Stomach (tissue), 9 donors: ENCODE data around the gene NCAPG2. TPM values are rescaled to one million over a fixed set of nuclear protein-coding genes. Genes with fewer than 3 reads are reported as not detected.

Experiments used
- DNase-seq, 2 donors: peaks; one replicate each; pipeline versions ENCODE4 v3.0.0 to v3.0.0-alpha.2; 2013 to 2019
- H3K27ac ChIP-seq, 5 donors: fragments of 200-600 bp in 4 of 5; sonication (generic) in 4 of 5; one replicate each; pipeline ENCODE4 v1.5.1; 2013 to 2019; ENCODE audit warnings: mild to moderate bottlenecking in 1 of 5, moderate library complexity in 1 of 5
- H3K27me3 ChIP-seq, 3 donors: fragments of 200-600 bp; sonication (generic); one replicate each; pipeline ENCODE4 v1.5.1; 2017 to 2019; ENCODE audit warnings: mixed run types in 1 of 3
- H3K36me3 ChIP-seq, 4 donors: fragments of 200-600 bp; sonication (generic); 1 replicate in 3 of 4; 2 replicates in 1 of 4; pipeline ENCODE4 v1.5.1; 2016 to 2019
- H3K4me1 ChIP-seq, 4 donors: fragments of 200-600 bp; sonication (generic); one replicate each; pipeline ENCODE4 v1.5.1; 2016 to 2019
- H3K4me3 ChIP-seq, 4 donors: fragments of 200-600 bp; sonication (generic) in 3 of 4; one replicate each; pipeline ENCODE4 v1.5.1; 2016 to 2019; ENCODE audit warnings: mild to moderate bottlenecking in 1 of 4
- H3K9me3 ChIP-seq, 4 donors: fragments of 200-600 bp; sonication (generic); one replicate each; pipeline ENCODE4 v1.5.1; 2016 to 2019
- CTCF ChIP-seq, 7 experiments: fragments of 450-650 bp in 4 of 7; fragments of 200-600 bp in 3 of 7; sonication (generic) in 3 of 7; IDR thresholded peaks; one replicate each; pipeline ENCODE4 v1.5.1; 2016 to 2019; ENCODE audit warnings: antibody characterized with exemption in 7 of 7, control low read depth in 2 of 7, mild to moderate bottlenecking in 1 of 7
- EP300 ChIP-seq: sonication (generic); formaldehyde crosslinking; IDR thresholded peaks from one replicate; pipeline ENCODE4 v1.6.1; 2017; ENCODE audit warnings: antibody characterized with exemption
- POLR2A ChIP-seq, 4 donors: fragments of 450-650 bp; IDR thresholded peaks; one replicate each; pipeline ENCODE4 v1.6.1; 2016; ENCODE audit warnings: antibody characterized with exemption in 4 of 4, control low read depth in 2 of 4, mild to moderate bottlenecking in 1 of 4, moderate library complexity in 1 of 4
- POLR2AphosphoS5 ChIP-seq, 3 donors: sonication (generic); formaldehyde crosslinking; IDR thresholded peaks; one replicate each; pipeline ENCODE4 v1.6.1; 2016; ENCODE audit warnings: antibody characterized with exemption in 3 of 3
- WGBS, 5 donors: extraction: QIAGEN DNeasy Blood & Tissue Kit in 3 of 5; methylation state at CpG; one replicate each; pipeline versions ENCODE4 v1.1.5 to v1.1.7; 2013 to 2018; 5-methylcytosine and 5-hydroxymethylcytosine counted together
- intact Hi-C: fragments of 100-400 bp; cut with DNase I; formaldehyde crosslinking; loops from one replicate; pipeline ENCODE4 v1.15.1; 2023; ENCODE audit warnings: low total_unique reads
- polyA plus RNA-seq, 3 donors: library from polyadenylated mRNA; stranded (reverse); fragments of 200-250 nt; gene quantifications; one replicate each; pipeline ENCODE4 v1.2.3, GENCODE V29; 2013
- total RNA-seq, 5 donors: library from RNA; depleted of rRNA; stranded (reverse); fragments of >200 nt; gene quantifications; one replicate each; pipeline versions ENCODE4 v1.1.0 to v1.2.3, GENCODE V29; 2014 to 2016
- donor health status: healthy with polysubstance abuse.
- donor health status: Bipolar disorder and iron deficiency.
- donor health status: healthy.

The NCAPG2 gene
- total and polyA plus RNA-seq, 8 donors = 2.6 to 24.2 (median 8.3) TPM

- Histone ChIP-seq H3K27me3 (no peaks in the 10 kb centered on the region), H3K4me1 (no peaks in the 10 kb centered on the region), H3K36me3 (peaks cover 0 to 18% (median 17%) of the 10 kb centered on the region in 4 donors), H3K9me3 (no peaks in the 10 kb centered on the region), H3K4me3 (no peak overlapping the region), H3K27ac (no peak overlapping the region)
- WGBS, 5 donors = 75 to 90% (median 89%) methylated on average over 4 of the region's 4 CpGs
- DNase-seq = no peak
- no peak for TF ChIP-seq CTCF (IDR thresholded peaks at IDR 0.05)
- TF ChIP-seq POLR2AphosphoS5 (IDR thresholded peaks at IDR 0.05) = no peak
- TF ChIP-seq EP300 = no peak
- no peak for TF ChIP-seq POLR2A (IDR thresholded peaks at IDR 0.05)
- intact Hi-C loops = no loop called here
Observed at GRCh38 chr7:158726277-158726807, 21.7 kb upstream of the NCAPG2 start.

GRCh38 chr7:158725506-158725800 is 20.8 kb upstream of the NCAPG2 start:
- Histone ChIP-seq H3K4me3 (no peak overlapping the region), H3K27ac (no peak overlapping the region), H3K4me1 (no peaks in the 10 kb centered on the region), H3K9me3 (no peaks in the 10 kb centered on the region), H3K36me3 (peaks cover 0 to 9% (median 9%) of the 10 kb centered on the region in 4 donors), H3K27me3 (no peaks in the 10 kb centered on the region)
- WGBS, 5 donors = 79 to 87% (median 81%) methylated on average over 4 of the region's 4 CpGs
- intact Hi-C loops = no loop called here
- DNase-seq = no peak
- TF ChIP-seq CTCF (IDR thresholded peaks at IDR 0.05) (no peak), EP300 (no peak), POLR2A (IDR thresholded peaks at IDR 0.05) (no peak), POLR2AphosphoS5 (IDR thresholded peaks at IDR 0.05) (no peak)

- Histone ChIP-seq H3K27ac (no peak overlapping the region), H3K27me3 (no peaks in the 10 kb centered on the region), H3K9me3 (no peaks in the 10 kb centered on the region), H3K36me3 (peaks cover 0 to 4% (median 3%) of the 10 kb centered on the region in 4 donors), H3K4me1 (no peaks in the 10 kb centered on the region), H3K4me3 (no peak overlapping the region)
- 88 to 94% (median 93%) methylated on average over 21 of the region's 21 CpGs for WGBS, 5 donors
- TF ChIP-seq POLR2A (IDR thresholded peaks at IDR 0.05) (no peak), POLR2AphosphoS5 (IDR thresholded peaks at IDR 0.05) (no peak), EP300 (no peak), CTCF (IDR thresholded peaks at IDR 0.05) (no peak)
- intact Hi-C loops = no loop called here
- DNase-seq = no peak
Observed at GRCh38 chr7:158724658-158725505, 20.3 kb upstream of the NCAPG2 start.

- Histone ChIP-seq H3K27me3 (no peaks in the 10 kb centered on the region), H3K4me3 (no peak overlapping the region), H3K36me3 (no peaks in the 10 kb centered on the region), H3K27ac (no peak overlapping the region), H3K9me3 (no peaks in the 10 kb centered on the region), H3K4me1 (no peaks in the 10 kb centered on the region)
- intact Hi-C loops = no loop called here
- DNase-seq = no peak
- 82 to 92% (median 86%) methylated on average over 12 of the region's 12 CpGs for WGBS, 5 donors
- TF ChIP-seq POLR2A (IDR thresholded peaks at IDR 0.05) = no peak
- no peak for TF ChIP-seq EP300
- no peak for TF ChIP-seq CTCF (IDR thresholded peaks at IDR 0.05)
- no peak for TF ChIP-seq POLR2AphosphoS5 (IDR thresholded peaks at IDR 0.05)
Observed at GRCh38 chr7:158723714-158724385, 19.2 kb upstream of the NCAPG2 start.
